HG02970 (cell line): ENCODE measurements around the gene ENOSF1.

Experiments used
- ATAC-seq: cut with Tn5 transposase; IDR thresholded peaks from one replicate; pipeline ENCODE4 v1.9.1; 2021; ENCODE audit warnings: mild to moderate bottlenecking, moderate library complexity, moderate number of reproducible peaks; ENCODE audit not compliant: unreplicated experiment, low FRiP score

The ENOSF1 gene

DNA sequence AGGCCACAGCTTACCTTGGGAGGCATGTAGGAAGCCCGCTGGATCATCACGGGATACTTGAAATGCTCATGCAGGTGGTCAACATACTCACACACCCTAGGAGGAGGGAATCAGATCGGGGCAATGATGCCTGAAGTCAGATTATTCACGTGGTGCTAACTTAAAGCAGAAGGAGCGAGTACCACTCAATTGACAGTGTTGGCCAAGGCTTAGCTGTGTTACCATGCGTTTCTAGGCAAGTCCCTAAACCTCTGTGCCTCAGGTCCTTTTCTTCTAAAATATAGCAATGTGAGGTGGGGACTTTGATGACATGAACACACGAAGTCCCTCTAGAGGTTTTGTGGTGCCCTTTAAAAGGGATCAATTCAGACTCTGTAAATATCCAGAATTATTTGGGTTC, 37.1 kb downstream of the ENOSF1 start:
- no peak for ATAC-seq

- no peak for ATAC-seq
Observed at GRCh38 chr18:673769-674168, 38.7 kb downstream of the ENOSF1 start.

DNA sequence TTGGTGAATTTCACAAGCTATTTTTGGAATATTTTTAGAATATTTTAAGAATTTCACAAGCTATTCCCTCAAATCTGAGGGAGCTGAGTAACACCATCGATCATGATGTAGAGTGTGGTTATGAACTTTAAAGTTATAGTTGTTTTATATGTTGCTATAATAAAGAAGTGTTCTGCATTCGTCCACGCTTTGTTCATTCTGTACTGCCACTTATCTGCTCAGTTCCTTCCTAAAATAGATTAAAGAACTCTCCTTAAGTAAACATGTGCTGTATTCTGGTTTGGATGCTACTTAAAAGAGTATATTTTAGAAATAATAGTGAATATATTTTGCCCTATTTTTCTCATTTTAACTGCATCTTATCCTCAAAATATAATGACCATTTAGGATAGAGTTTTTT, 39.1 kb downstream of the ENOSF1 start:
- no peak for ATAC-seq

DNA sequence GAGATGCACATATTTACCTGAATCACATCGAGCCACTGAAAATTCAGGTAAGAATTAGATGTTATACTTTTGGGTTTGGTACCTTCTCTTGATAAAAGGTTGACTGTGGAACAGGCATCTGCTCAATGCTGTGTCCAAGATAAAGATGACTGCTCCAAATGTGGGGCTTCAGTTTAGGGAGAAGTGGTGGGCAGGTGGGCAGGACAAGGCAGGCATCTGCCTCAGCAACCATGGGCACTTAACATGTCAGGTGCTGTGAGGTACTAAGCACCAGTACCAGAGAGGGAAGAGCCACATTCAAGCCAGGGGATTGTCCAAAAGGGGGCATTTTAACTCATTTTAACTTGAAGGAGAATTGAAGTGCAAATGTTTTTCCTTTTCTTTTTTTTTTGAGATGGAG, 41.0 kb downstream of the ENOSF1 start:
- no peak for ATAC-seq

DNA sequence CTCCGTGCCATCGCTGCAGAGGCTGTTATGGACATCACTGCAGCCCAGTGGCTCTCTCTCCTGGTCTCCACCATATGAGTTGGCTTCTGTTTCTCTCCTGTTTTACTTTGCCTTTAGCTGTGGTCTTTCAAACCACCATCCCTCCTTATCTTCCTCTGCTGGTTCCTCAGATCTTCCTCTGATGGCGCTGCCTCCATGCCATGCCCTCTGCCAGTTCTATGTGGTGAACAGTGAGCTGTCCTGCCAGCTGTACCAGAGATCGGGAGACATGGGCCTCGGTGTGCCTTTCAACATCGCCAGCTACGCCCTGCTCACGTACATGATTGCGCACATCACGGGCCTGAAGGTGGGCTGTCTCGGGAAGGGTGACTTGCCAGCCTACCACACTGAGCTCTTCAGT, 41.9 kb downstream of the ENOSF1 start:
- no peak for ATAC-seq

DNA sequence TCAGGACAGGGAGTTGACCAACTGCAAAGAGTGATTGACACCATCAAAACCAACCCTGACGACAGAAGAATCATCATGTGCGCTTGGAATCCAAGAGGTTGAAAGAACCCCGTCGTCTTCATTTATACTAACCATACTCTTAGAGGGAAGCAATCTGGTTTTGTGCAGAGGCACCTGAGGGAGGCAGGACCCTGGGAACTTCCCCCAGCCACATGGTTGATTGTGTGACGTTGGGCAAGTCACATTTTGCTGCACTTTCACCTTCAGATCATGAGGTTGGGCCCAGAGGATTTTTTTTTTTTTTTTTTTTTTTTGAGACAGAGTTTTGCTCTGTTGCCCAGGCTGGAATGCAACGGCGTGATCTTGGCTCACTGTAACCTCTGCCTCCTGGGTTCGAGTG, 43.4 kb downstream of the ENOSF1 start:
- no peak for ATAC-seq

GRCh38 chr18:668260-668659, 44.2 kb downstream of the ENOSF1 start:
- no peak for ATAC-seq

DNA sequence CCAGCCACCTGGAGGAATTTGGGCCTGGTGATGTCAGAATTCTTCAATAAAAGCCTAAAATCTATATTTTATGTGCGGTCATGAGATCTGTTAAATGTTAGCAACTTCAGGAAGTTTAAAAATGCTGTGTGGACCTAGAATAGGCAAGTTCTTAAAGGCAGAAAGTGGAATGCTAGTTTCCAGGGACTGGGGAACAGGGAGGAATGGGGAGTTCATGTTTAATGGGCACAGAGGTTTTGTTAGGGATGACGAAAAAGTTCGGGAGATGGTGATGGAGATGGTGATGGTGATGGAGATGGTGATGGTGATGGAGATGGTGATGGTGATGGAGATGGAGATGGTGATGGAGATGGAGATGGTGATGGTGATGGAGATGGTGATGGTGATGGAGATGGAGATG, 45.8 kb downstream of the ENOSF1 start:
- no peak for ATAC-seq

DNA sequence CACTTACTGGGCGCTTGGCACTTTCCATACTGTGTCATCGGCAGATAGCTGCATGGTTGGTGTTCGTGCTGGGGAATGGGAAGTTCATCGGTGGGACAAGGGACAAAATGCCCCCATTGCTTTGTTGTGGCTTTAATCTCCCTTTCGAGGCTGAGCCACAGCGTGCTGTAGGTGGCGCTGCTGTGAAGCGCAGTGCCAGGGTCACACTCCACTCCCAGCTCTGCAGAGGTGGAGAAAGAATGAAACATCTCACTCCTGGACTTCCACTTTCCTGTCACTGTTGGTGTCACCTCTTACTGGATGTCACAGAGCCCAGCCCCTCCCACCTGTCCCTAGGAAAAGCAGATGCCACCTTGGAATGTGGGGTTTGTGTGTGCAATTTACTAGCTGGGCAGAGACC, 46.3 kb downstream of the ENOSF1 start:
- ATAC-seq, result no peak

DNA sequence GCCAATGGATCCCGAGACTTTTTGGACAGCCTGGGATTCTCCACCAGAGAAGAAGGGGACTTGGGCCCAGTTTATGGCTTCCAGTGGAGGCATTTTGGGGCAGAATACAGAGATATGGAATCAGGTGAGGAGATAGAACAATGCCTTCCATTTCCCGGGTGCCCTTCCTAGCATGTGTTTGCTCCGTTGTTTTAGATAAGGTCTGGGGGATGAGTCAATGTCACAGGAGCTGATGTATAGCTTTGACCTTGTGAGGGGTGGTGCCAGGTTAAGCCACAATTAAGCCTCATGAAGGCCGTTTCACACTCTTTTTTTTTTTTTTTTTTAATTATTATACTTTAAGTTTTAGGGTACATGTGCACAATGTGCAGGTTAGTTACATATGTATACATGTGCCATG, 50.2 kb downstream of the ENOSF1 start:
- ATAC-seq, result no peak

- no peak for ATAC-seq
Observed at GRCh38 chr18:659597-659996, 52.8 kb downstream of the ENOSF1 start.

GRCh38 chr18:658947-659533, 53.4 kb downstream of the ENOSF1 start:
- no peak for ATAC-seq

DNA sequence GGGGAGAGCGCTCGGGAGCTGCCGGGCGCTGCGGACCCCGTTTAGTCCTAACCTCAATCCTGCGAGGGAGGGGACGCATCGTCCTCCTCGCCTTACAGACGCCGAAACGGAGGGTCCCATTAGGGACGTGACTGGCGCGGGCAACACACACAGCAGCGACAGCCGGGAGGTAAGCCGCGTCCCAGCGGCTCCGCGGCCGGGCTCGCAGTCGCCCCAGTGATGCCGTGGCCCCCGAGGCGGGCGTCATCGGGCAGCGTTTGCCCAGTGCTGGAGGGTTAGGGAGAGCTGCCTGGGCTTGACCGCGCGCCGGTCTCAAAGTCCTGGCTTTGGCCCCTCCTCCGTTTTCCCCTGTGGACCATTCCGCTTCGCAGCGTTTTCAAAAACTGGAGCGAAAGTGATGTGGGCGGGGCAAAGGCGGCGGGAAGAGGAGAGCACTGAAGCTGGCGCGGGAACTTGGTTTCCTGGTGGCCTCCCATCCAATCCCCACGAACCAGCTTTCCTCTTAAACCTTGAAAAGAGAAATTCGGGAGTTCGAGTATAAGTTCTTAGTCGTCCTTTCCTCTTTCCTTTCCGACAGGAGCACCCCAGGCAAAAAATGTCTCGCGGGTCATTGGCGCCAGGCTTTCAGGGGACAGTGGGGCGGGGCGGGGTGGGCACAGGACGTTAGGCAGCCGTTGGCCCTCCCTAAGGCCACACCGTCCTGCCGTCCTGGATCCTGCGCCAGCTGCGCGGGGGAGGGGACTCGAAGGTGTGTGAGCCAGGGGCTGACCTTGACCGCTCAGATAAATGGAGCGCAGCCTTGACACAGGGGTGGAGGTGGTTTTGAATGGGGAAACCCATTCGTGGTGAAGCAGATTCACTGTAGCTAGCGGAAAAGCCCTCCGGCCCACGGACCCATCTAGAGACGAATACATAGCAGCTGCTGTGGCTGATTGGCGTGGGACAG, 54.2 kb downstream of the ENOSF1 start:
- peak; percentile 58 for ATAC-seq

DNA sequence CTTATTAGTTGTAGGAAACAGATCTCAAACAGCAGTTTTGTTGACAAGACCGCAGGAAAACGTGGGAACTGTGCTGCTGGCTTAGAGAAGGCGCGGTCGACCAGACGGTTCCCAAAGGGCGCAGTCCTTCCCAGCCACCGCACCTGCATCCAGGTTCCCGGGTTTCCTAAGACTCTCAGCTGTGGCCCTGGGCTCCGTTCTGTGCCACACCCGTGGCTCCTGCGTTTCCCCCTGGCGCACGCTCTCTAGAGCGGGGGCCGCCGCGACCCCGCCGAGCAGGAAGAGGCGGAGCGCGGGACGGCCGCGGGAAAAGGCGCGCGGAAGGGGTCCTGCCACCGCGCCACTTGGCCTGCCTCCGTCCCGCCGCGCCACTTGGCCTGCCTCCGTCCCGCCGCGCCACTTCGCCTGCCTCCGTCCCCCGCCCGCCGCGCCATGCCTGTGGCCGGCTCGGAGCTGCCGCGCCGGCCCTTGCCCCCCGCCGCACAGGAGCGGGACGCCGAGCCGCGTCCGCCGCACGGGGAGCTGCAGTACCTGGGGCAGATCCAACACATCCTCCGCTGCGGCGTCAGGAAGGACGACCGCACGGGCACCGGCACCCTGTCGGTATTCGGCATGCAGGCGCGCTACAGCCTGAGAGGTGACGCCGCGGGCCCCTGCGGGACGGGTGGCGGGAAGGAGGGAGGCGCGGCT, 55.0 kb downstream of the ENOSF1 start, which contains the start of gene TYMS:
Gene TYMS (plus strand): TSS at position 343 of the 690 bp plus-strand sequence. CDS start 90 bp downstream, at position 433.
- ATAC-seq, result peak; percentile 37

DNA sequence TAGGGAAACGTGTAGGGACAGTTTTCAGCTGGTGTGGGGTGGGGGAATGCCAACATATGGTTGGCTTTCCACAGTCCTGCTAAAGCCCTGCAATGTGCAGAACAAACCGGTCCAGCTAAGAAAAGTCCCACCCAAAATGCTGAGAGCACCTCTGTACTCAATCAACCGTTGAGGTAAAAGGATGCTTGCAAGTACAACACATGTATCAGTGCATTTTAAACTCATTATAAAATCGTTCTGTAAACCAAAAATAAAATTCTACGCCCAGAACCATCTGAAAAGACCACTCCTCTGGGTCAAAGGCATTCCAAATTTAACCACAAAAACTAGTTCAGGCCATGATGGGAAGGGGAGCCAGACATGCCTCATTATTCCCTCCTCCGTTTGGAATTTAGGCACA, 57.0 kb downstream of the ENOSF1 start:
- ATAC-seq, result no peak

DNA sequence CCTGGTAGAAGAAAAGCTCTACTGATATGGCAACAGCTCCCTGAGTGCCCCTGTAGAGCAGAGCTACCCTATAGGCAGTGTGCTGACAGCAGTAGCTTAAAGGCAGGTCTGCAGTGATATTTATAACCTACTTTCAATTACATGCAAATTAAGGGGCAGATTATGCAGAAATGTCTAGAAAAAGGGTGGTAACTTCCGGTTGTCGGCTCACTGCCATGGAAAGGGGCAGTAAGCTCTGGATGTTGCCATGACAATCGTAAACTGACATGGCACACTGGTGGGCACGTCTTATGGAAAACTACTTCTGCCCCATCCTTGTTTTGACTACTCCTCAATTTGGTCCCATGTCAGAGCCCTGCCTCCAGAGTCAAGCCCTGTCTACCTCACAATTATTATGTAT, 57.8 kb downstream of the ENOSF1 start:
- ATAC-seq, result no peak

GRCh38 chr18:653512-653911, 58.9 kb downstream of the ENOSF1 start:
- ATAC-seq, result no peak

- no peak for ATAC-seq
Observed at GRCh38 chr18:652131-652530, 60.3 kb downstream of the ENOSF1 start.

DNA sequence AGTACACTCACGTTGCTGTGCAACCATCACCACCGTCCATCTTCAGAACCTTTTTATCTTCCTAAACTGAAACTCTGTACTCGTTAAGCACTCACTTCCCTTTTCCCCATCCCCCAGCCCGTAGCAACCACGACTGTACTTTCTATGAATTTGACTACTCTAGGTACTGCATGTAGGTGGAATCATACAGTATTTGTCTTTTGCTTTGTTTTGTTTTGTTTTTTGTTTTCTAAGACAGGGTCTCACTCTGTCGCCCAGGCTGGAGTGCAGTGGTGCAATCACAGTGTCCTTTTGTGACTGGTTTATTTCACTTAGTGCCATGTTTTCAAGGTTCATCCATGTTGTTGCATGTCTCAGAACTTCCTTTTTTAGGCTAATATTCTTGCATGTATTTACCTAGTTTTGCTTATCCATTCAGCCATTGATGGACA, 62.0 kb downstream of the ENOSF1 start:
- ATAC-seq, result peak; percentile 91

GRCh38 chr18:649341-649740, 63.1 kb downstream of the ENOSF1 start:
- no peak for ATAC-seq

DNA sequence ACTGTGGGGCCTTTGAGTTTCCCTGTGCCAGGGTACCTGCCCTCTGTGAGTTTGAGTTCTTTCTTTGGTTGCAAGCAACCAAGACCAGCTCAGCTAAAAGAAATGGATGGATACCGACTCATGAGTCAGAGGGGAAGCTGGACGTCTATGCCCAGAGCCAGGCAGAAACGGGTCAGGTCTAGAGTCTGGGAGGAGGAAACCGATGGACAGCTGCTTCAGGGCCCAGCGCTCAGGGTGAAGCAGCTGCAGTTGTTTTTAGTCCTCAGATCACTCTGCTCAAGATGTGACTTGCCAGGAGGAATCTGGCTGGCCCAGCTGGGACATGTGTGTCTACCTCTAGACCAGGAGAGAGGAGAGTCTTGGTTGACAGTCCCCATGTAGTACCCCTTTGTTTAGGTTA, 65.1 kb downstream of the ENOSF1 start:
- ATAC-seq, result no peak
